Measurements from ENCODE around the gene FOXG1. TPM values are rescaled to one million over a fixed set of nuclear protein-coding genes. Genes with fewer than 3 reads are reported as not detected.

Gene FOXG1
- total RNA-seq, 4 donors from 2014 or later = not detected

GRCh38 chr14:28767030-28767852 is 654 bp downstream of the FOXG1 start:
- intact Hi-C loops (cut with DNase I; ENCODE audit: low total_unique reads) = no loop called here
- 5 to 7% methylated on average over 55 to 79 of the region's 100 CpGs for WGBS, 2 donors
- DNase-seq (ENCODE audit: low spot score in 2 of 2) = no peak
- TF ChIP-seq CTCF (IDR thresholded peaks at IDR 0.05) (no peak), POLR2A (IDR thresholded peaks at IDR 0.05) (no peak)
- no peak overlapping the region for H3K4me3 ChIP-seq (ENCODE audit: low read depth, poor library complexity, severe bottlenecking)

GRCh38 chr14:28767853-28768741 is 1.5 kb downstream of the FOXG1 start:
- no peak for DNase-seq (ENCODE audit: low spot score in 2 of 2)
- 8 to 14% methylated on average over 61 to 77 of the region's 77 CpGs for WGBS, 2 donors
- no peak for TF ChIP-seq CTCF (IDR thresholded peaks at IDR 0.05)
- no peak for TF ChIP-seq POLR2A (IDR thresholded peaks at IDR 0.05)
- intact Hi-C loops (cut with DNase I; ENCODE audit: low total_unique reads) = no loop called here
- H3K4me3 ChIP-seq (ENCODE audit: low read depth, poor library complexity, severe bottlenecking) = no peak overlapping the region

GRCh38 chr14:28769276-28769880 is 2.8 kb downstream of the FOXG1 start:
- 33 to 37% methylated on average over 4 of the region's 4 CpGs for WGBS, 2 donors
- intact Hi-C loops (cut with DNase I; ENCODE audit: low total_unique reads) = no loop called here
- H3K4me3 ChIP-seq (ENCODE audit: low read depth, poor library complexity, severe bottlenecking) = no peak overlapping the region
- no peak for DNase-seq (ENCODE audit: low spot score in 2 of 2)
- TF ChIP-seq POLR2A (IDR thresholded peaks at IDR 0.05) (no peak), CTCF (IDR thresholded peaks at IDR 0.05) (no peak)

- no peak for TF ChIP-seq POLR2A (IDR thresholded peaks at IDR 0.05)
- TF ChIP-seq CTCF (IDR thresholded peaks at IDR 0.05) = no peak
- no peak for DNase-seq (ENCODE audit: low spot score in 2 of 2)
- intact Hi-C loops (cut with DNase I; ENCODE audit: low total_unique reads) = no loop called here
- 49 to 53% methylated on average over 1 of the region's 1 CpG for WGBS, 2 donors
- no peak overlapping the region for H3K4me3 ChIP-seq (ENCODE audit: low read depth, poor library complexity, severe bottlenecking)
Measured at GRCh38 chr14:28770061-28770460, 3.5 kb downstream of the FOXG1 start.

- intact Hi-C loops (cut with DNase I; ENCODE audit: low total_unique reads) = no loop called here
Measured at GRCh38 chr14:28770630-28771029, 4.0 kb downstream of the FOXG1 start.

More at GRCh38 chr14:28770630-28771029, 4.0 kb downstream of the FOXG1 start:
- no peak for DNase-seq (ENCODE audit: low spot score in 2 of 2)
- H3K4me3 ChIP-seq (ENCODE audit: low read depth, poor library complexity, severe bottlenecking) = no peak overlapping the region
- TF ChIP-seq CTCF (IDR thresholded peaks at IDR 0.05) (no peak), POLR2A (IDR thresholded peaks at IDR 0.05) (no peak)
